Measurements from ENCODE around the gene SOX18. TPM values are rescaled to one million over a fixed set of nuclear protein-coding genes. Genes with fewer than 3 reads are reported as not detected.
A peak's percentile ranks its signal among the peaks of the same experiment; 100 is the strongest.

The SOX18 gene
- total and polyA plus RNA-seq, 2 of the 13 experiments (the other 11 are each of a cell fraction or from before 2014, with no cell fraction given): 1.6 to 1.9 TPM

DNA sequence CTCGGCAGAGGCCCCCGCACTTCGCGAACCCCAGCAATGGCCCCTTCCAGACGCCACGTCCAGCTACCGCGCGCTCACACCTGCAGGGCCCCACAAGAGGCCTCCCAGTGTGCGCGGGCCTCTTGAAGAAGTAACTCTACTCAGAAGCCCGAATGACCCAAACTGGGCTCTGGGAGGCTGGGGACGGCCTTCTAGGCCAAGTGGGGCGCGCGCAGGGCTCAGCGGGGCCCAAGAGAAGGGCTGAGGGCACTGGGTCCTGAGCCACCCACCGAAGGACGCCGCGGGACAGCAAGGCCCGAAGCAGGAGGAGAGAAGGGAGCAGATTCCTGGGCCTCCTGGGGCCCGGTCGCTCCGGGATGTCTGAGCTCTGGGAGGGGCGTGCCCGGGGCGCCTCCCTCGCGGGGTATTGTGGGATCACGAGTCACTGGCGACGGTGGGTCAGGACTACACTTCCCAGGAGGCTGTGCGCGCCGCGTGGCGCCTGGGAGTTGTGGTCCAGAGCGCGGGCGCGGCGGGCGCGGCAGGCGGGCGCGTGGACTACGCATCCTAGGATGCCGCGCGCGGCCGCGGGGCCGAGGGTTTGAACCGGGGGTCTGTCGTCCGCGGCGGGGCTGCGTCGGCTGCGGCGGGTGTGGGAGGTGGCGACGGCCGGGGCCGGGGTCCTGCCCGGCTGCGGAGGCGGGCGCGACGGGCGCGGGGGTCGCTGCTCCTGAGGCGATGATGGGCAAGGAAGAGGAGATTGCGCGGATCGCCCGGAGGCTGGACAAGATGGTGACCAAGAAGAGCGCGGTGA lies 13.4 kb upstream of the SOX18 start, which contains the start of gene TCEA2 (continued):
- TF ChIP-seq GZF1 (CRISPR knock-in tag; IDR thresholded peaks at IDR 0.05) (no peak; the same call in 1 of the 2 replicates), KMT2A (CRISPR knock-in tag; IDR thresholded peaks at IDR 0.05) (peak; percentile 80; the same call in 1 of the 2 replicates), ZNF441 (CRISPR knock-in tag; IDR thresholded peaks at IDR 0.05; ENCODE audit: borderline replicate concordance) (peak; percentile 81; the same call in 1 of the 2 replicates), ZNF883 (CRISPR knock-in tag; IDR thresholded peaks at IDR 0.05; ENCODE audit: not compliant biosample characterization) (no peak), NBN (conservative IDR thresholded peaks at IDR 0.05) (no peak), SP1 (IDR thresholded peaks at IDR 0.05) (no peak), SP1 (CRISPR knock-in tag; IDR thresholded peaks at IDR 0.05) (peak; percentile 89), ARNT2 (CRISPR knock-in tag; IDR thresholded peaks at IDR 0.05; ENCODE audit: low read depth) (peak; percentile 88), KLF16 (CRISPR knock-in tag; IDR thresholded peaks at IDR 0.05) (peak in 1 of 2 experiments; percentile 98; a peak in 3 of 4 replicates), MATR3 (CRISPR knock-in tag; IDR thresholded peaks at IDR 0.05) (no peak), REST (IDR thresholded peaks at IDR 0.05; ENCODE audit: borderline replicate concordance in 1 of 2, low read depth in 1 of 2, low read length in 2 of 2) (no peak), ZFYVE20 (CRISPR knock-in tag; IDR thresholded peaks at IDR 0.05; ENCODE audit: borderline replicate concordance, low read depth) (0 out of 2 replicates have a peak, but pooled peaks have one; percentile 86), TMF1 (CRISPR knock-in tag; IDR thresholded peaks at IDR 0.05; ENCODE audit: low read depth) (peak; percentile 36)
- TF ChIP-seq, protein P1, sequence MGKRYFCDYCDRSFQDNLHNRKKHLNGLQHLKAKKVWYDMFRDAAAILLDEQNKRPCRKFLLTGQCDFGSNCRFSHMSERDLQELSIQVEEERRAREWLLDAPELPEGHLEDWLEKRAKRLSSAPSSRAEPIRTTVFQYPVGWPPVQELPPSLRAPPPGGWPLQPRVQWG (CRISPR knock-in tag; IDR thresholded peaks at IDR 0.05; ENCODE audit: borderline replicate concordance, low read depth): peak; percentile 76; the same call in 1 of the 2 replicates
- TF ChIP-seq, protein P2, sequence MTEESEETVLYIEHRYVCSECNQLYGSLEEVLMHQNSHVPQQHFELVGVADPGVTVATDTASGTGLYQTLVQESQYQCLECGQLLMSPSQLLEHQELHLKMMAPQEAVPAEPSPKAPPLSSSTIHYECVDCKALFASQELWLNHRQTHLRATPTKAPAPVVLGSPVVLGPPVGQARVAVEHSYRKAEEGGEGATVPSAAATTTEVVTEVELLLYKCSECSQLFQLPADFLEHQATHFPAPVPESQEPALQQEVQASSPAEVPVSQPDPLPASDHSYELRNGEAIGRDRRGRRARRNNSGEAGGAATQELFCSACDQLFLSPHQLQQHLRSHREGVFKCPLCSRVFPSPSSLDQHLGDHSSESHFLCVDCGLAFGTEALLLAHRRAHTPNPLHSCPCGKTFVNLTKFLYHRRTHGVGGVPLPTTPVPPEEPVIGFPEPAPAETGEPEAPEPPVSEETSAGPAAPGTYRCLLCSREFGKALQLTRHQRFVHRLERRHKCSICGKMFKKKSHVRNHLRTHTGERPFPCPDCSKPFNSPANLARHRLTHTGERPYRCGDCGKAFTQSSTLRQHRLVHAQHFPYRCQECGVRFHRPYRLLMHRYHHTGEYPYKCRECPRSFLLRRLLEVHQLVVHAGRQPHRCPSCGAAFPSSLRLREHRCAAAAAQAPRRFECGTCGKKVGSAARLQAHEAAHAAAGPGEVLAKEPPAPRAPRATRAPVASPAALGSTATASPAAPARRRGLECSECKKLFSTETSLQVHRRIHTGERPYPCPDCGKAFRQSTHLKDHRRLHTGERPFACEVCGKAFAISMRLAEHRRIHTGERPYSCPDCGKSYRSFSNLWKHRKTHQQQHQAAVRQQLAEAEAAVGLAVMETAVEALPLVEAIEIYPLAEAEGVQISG (CRISPR knock-in tag; IDR thresholded peaks at IDR 0.05): peak; percentile 97
- TF ChIP-seq, protein P3, sequence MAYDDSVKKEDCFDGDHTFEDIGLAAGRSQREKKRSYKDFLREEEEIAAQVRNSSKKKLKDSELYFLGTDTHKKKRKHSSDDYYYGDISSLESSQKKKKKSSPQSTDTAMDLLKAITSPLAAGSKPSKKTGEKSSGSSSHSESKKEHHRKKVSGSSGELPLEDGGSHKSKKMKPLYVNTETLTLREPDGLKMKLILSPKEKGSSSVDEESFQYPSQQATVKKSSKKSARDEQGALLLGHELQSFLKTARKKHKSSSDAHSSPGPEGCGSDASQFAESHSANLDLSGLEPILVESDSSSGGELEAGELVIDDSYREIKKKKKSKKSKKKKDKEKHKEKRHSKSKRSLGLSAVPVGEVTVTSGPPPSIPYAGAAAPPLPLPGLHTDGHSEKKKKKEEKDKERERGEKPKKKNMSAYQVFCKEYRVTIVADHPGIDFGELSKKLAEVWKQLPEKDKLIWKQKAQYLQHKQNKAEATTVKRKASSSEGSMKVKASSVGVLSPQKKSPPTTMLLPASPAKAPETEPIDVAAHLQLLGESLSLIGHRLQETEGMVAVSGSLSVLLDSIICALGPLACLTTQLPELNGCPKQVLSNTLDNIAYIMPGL (CRISPR knock-in tag; IDR thresholded peaks at IDR 0.05; ENCODE audit: borderline replicate concordance in 1 of 2, low read depth in 1 of 2): peak; percentile 67 to 88; a peak in 3 of 4 replicates
- TF ChIP-seq, protein P4, sequence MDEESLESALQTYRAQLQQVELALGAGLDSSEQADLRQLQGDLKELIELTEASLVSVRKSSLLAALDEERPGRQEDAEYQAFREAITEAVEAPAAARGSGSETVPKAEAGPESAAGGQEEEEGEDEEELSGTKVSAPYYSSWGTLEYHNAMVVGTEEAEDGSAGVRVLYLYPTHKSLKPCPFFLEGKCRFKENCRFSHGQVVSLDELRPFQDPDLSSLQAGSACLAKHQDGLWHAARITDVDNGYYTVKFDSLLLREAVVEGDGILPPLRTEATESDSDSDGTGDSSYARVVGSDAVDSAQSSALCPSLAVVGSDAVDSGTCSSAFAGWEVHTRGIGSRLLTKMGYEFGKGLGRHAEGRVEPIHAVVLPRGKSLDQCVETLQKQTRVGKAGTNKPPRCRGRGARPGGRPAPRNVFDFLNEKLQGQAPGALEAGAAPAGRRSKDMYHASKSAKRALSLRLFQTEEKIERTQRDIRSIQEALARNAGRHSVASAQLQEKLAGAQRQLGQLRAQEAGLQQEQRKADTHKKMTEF (CRISPR knock-in tag; IDR thresholded peaks at IDR 0.05): peak; percentile 93

All from HepG2 (cell line).